ENCODE measurements around the gene ATG10. TPM values are rescaled to one million over a fixed set of nuclear protein-coding genes. Genes with fewer than 3 reads are reported as not detected.

Gene ATG10
- polyA plus RNA-seq, 1 of the 3 experiments (the other 2 are of a cell fraction): 3.2 TPM

DNA sequence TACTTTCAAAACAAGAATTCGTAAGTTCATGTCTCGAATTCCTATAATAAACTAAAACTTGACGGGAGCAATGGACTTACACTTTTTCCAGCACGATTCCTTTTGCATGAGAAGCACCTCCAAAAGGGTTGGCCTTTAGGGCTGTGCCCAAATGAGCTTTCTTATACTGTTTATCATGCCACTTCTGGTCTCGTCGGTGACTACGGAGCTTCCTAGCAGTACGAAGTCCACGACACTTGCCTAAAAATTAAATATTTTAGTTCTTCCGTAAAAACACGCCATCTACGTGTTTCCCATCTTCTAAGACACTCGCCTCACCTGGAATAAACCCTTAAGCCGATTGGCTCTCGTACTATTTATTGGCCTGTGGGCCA, 305.8 kb downstream of the ATG10 start:
- POLR2A ChIA-PET: interaction anchor here (1.7 kb wide), 1 partner anchor 12 kb away, joined by 4 read pairs; no protein-coding TSS in a partner anchor
- Histone ChIP-seq H3K9me2 (no peaks in the 10 kb centered on the region), H3K4me3 (ENCODE audit: low read depth in 2 of 2, low read length in 1 of 2) (peak overlapping the region; percentile 85 to 94), H3K9ac (peak overlapping the region; percentile 88), H4K20me1 (ENCODE audit: insufficient read depth) (no peaks in the 10 kb centered on the region), H3K27ac (ENCODE audit: low read depth in 2 of 2, low read length in 1 of 2) (peak overlapping the region; percentile 82 to 95), H3K36me3 (replicated peaks in 1 of 2; ENCODE audit: control insufficient read depth in 1 of 2, insufficient read depth in 2 of 2, low read length in 1 of 2) (peaks cover 30 to 35% of the 10 kb centered on the region in 2 experiments), H3K4me1 (ENCODE audit: control insufficient read depth in 1 of 2, insufficient read depth in 2 of 2, low read depth in 1 of 2, low read length in 1 of 2) (peaks cover 8 to 10% of the 10 kb centered on the region in 2 experiments; a peak in 3 of 4 replicates), H3K4me2 (peak overlapping the region; percentile 77), H3K79me2 (ENCODE audit: insufficient read depth) (peaks cover 40% of the 10 kb centered on the region), H2AFZ (ENCODE audit: low read depth) (peak overlapping the region; percentile 98; the same call in 1 of the 2 replicates), H3F3A (replicated peaks; ENCODE audit: insufficient read depth) (peaks cover 24% of the 10 kb centered on the region), H3K9me3 (no peaks in the 10 kb centered on the region), H3K27me3 (ENCODE audit: insufficient read depth) (no peaks in the 10 kb centered on the region)
- CTCF ChIA-PET: interaction anchor here (1.2 to 2.5 kb wide), 4 partner anchors 10 to 53 kb away, joined by 4 to 14 read pairs (median 6); no protein-coding TSS in a partner anchor
- peak; percentile 8 for DNase-seq
- TF ChIP-seq USF1 (IDR thresholded peaks at IDR 0.05; ENCODE audit: borderline replicate concordance, low read depth) (no peak), TCF12 (IDR thresholded peaks at IDR 0.05) (no peak), ELF1 (IDR thresholded peaks at IDR 0.05) (0 out of 2 replicates have a peak, but pooled peaks have one; percentile 4), IRF3 (IDR thresholded peaks at IDR 0.05; ENCODE audit: low read depth, low read length) (no peak), EZH2phosphoT487 (IDR thresholded peaks at IDR 0.05; ENCODE audit: borderline replicate concordance, low read depth) (no peak), RXRA (IDR thresholded peaks at IDR 0.05; ENCODE audit: borderline replicate concordance, low read depth) (no peak)
- 2% methylated on average over 15 of the region's 15 CpGs for WGBS (ENCODE audit: low lambda C conversion rate)

DNA sequence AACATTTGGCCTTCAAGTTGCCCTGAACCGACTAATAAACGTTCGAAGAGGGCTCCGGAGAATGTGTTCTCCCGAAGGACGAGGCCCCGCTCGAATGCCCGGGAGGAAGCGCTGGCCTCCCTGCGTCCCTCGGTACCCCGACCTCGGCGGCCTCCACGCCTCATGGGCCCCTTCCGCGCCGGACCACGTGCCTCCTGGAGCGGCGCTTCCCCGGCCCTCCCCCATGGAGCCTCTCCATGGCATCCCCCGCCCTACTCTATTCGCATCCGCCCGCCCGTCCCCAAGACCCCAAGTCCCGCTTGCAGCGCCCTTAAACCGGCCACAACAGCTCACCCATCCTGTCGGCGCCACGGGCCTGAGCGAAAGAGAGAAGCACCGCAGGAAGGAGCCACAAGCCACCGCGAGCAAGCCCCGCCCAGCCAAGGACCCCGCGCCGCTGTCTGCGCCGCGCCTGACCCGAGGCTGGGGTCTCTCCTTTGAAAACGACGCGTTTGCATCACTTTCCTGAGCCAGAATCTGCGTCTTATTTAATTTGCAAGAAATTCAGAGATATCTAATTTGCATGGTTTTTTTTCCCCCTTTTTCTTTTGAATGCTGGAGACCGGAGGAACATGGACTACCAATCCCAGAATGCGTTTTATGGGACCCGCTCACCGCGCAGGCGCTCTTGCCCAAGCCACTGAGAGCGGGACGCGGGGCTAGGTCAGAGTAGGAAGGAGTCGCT, 306.3 kb downstream of the ATG10 start, which contains the start of gene RPS23:
TSS of gene RPS23 (minus strand) at position 368 of the 724 bp plus-strand sequence. CDS start at position 337, 31 bp downstream.
- CTCF ChIA-PET: interaction anchor here (1.1 to 2.5 kb wide), 5 partner anchors 9 to 74 kb away, joined by 4 to 14 read pairs (median 5); no protein-coding TSS in a partner anchor
- peak; percentile 21 for TF ChIP-seq CHD2 (IDR thresholded peaks at IDR 0.05; ENCODE audit: low read length, partially characterized antibody)
- TF ChIP-seq, protein P1, sequence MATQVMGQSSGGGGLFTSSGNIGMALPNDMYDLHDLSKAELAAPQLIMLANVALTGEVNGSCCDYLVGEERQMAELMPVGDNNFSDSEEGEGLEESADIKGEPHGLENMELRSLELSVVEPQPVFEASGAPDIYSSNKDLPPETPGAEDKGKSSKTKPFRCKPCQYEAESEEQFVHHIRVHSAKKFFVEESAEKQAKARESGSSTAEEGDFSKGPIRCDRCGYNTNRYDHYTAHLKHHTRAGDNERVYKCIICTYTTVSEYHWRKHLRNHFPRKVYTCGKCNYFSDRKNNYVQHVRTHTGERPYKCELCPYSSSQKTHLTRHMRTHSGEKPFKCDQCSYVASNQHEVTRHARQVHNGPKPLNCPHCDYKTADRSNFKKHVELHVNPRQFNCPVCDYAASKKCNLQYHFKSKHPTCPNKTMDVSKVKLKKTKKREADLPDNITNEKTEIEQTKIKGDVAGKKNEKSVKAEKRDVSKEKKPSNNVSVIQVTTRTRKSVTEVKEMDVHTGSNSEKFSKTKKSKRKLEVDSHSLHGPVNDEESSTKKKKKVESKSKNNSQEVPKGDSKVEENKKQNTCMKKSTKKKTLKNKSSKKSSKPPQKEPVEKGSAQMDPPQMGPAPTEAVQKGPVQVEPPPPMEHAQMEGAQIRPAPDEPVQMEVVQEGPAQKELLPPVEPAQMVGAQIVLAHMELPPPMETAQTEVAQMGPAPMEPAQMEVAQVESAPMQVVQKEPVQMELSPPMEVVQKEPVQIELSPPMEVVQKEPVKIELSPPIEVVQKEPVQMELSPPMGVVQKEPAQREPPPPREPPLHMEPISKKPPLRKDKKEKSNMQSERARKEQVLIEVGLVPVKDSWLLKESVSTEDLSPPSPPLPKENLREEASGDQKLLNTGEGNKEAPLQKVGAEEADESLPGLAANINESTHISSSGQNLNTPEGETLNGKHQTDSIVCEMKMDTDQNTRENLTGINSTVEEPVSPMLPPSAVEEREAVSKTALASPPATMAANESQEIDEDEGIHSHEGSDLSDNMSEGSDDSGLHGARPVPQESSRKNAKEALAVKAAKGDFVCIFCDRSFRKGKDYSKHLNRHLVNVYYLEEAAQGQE (IDR thresholded peaks at IDR 0.05; ENCODE audit: low read depth, low read length): peak; percentile 66; the same call in 1 of the 2 replicates
- TF ChIP-seq TCF12 (IDR thresholded peaks at IDR 0.05): no peak
- TF ChIP-seq YY1 (IDR thresholded peaks at IDR 0.05; ENCODE audit: low read depth): no peak
- TF ChIP-seq POLR2AphosphoS5 (IDR thresholded peaks at IDR 0.05; ENCODE audit: low read depth, low read length): peak; percentile 97
- TF ChIP-seq SIN3A (IDR thresholded peaks at IDR 0.05; ENCODE audit: borderline replicate concordance, low read depth, low read length): no peak; the same call in none of the 2 replicates
- TF ChIP-seq, protein P2, sequence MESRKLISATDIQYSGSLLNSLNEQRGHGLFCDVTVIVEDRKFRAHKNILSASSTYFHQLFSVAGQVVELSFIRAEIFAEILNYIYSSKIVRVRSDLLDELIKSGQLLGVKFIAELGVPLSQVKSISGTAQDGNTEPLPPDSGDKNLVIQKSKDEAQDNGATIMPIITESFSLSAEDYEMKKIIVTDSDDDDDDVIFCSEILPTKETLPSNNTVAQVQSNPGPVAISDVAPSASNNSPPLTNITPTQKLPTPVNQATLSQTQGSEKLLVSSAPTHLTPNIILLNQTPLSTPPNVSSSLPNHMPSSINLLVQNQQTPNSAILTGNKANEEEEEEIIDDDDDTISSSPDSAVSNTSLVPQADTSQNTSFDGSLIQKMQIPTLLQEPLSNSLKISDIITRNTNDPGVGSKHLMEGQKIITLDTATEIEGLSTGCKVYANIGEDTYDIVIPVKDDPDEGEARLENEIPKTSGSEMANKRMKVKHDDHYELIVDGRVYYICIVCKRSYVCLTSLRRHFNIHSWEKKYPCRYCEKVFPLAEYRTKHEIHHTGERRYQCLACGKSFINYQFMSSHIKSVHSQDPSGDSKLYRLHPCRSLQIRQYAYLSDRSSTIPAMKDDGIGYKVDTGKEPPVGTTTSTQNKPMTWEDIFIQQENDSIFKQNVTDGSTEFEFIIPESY (IDR thresholded peaks at IDR 0.05; ENCODE audit: borderline replicate concordance, low read depth): no peak
- TF ChIP-seq ELF1 (IDR thresholded peaks at IDR 0.05): peak; percentile 8; the same call in 1 of the 2 replicates
- TF ChIP-seq, protein P3, sequence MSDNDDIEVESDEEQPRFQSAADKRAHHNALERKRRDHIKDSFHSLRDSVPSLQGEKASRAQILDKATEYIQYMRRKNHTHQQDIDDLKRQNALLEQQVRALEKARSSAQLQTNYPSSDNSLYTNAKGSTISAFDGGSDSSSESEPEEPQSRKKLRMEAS (IDR thresholded peaks at IDR 0.05; ENCODE audit: low read depth): peak; percentile 96
- no peak for TF ChIP-seq SMC3 (IDR thresholded peaks at IDR 0.05; ENCODE audit: low read depth, low read length)
- TF ChIP-seq GABPA (IDR thresholded peaks at IDR 0.05; ENCODE audit: low read depth): peak; percentile 70
- no peak for TF ChIP-seq TEAD4 (IDR thresholded peaks at IDR 0.05; ENCODE audit: borderline replicate concordance, insufficient read depth)

More for the DNA sequence above, 306.3 kb downstream of the ATG10 start, which contains the start of gene RPS23:
- Histone ChIP-seq H4K20me1 (ENCODE audit: insufficient read depth) (no peaks in the 10 kb centered on the region), H3K9me3 (no peaks in the 10 kb centered on the region), H2AFZ (ENCODE audit: low read depth) (peak within 1 kb of the TSS; percentile 98), H3K4me2 (peak within 1 kb of the TSS; percentile 77), H3K4me3 (ENCODE audit: low read depth in 2 of 2, low read length in 1 of 2) (peak within 1 kb of the TSS; percentile 85 to 94), H3F3A (replicated peaks; ENCODE audit: insufficient read depth) (peaks cover 26% of the 10 kb centered on the region), H3K27me3 (ENCODE audit: insufficient read depth) (no peaks in the 10 kb centered on the region), H3K36me3 (replicated peaks in 1 of 2; ENCODE audit: control insufficient read depth in 1 of 2, insufficient read depth in 2 of 2, low read length in 1 of 2) (peaks cover 30 to 35% of the 10 kb centered on the region in 2 experiments), H3K27ac (ENCODE audit: low read depth in 2 of 2, low read length in 1 of 2) (peak within 1 kb of the TSS; percentile 82 to 95), H3K9me2 (no peaks in the 10 kb centered on the region), H3K79me2 (ENCODE audit: insufficient read depth) (peaks cover 40% of the 10 kb centered on the region), H3K4me1 (ENCODE audit: control insufficient read depth in 1 of 2, insufficient read depth in 2 of 2, low read depth in 1 of 2, low read length in 1 of 2) (peaks cover 8 to 10% of the 10 kb centered on the region in 2 experiments; a peak in 3 of 4 replicates), H3K9ac (peak within 1 kb of the TSS; percentile 88)
- DNase-seq: peak; percentile 91
- POLR2A ChIA-PET: interaction anchor here (1.0 to 1.7 kb wide), 4 partner anchors 13 to 426 kb away, joined by 3 to 4 read pairs (median 4); no protein-coding TSS in a partner anchor
- WGBS (ENCODE audit: low lambda C conversion rate): 0% methylated on average over 24 of the region's 60 CpGs
